ENCODE results near the gene ARHGAP45.
"Not testable (repeated sequence)": the region's sequence is repeated elsewhere in the genome, so short reads cannot be mapped to it uniquely, and the experiment has no call there.

The ARHGAP45 gene

GRCh38 chr19:1066748-1067340 lies at the start of gene ARHGAP45:
Gene ARHGAP45 (plus strand): TSS chr19:1067167. CDS start chr19:1067406, 239 bp downstream.
- DNase-seq, result peak; percentile 85 to 88

GRCh38 chr19:1017906-1018305 lies 49.1 kb upstream of the ARHGAP45 start:
- no peak for DNase-seq

- no peak for DNase-seq
Observed at GRCh38 chr19:1018393-1018792, 48.6 kb upstream of the ARHGAP45 start.

- DNase-seq, result no peak
Observed at GRCh38 chr19:1018932-1019615, 47.9 kb upstream of the ARHGAP45 start.

- no peak for DNase-seq
Observed at GRCh38 chr19:1019616-1019961, 47.4 kb upstream of the ARHGAP45 start.

GRCh38 chr19:1019980-1020867 lies 46.7 kb upstream of the ARHGAP45 start:
- DNase-seq, result no peak

GRCh38 chr19:1020868-1021425 lies 46.0 kb upstream of the ARHGAP45 start, which contains the start of gene TMEM259:
Gene TMEM259 (minus strand): TSS chr19:1021123. CDS start chr19:1020996, 127 bp downstream.
- DNase-seq, result peak; percentile 97 to 98

- not testable (repeated sequence) for DNase-seq
Observed at GRCh38 chr19:1023883-1024188, 43.1 kb upstream of the ARHGAP45 start.

GRCh38 chr19:1025080-1025479 lies 41.9 kb upstream of the ARHGAP45 start:
- DNase-seq, result not testable (repeated sequence)

GRCh38 chr19:1025960-1026782 lies 40.8 kb upstream of the ARHGAP45 start, which contains the start of gene CNN2:
Gene CNN2 (plus strand): TSS chr19:1026608. CDS start chr19:1026662, 54 bp downstream.
- peak; percentile 49 to 62 for DNase-seq

GRCh38 chr19:1026783-1027649 lies 40.0 kb upstream of the ARHGAP45 start:
- DNase-seq, result peak; percentile 35 to 40

- DNase-seq, result peak in 1 of 2 donors; percentile 26
Observed at GRCh38 chr19:1027650-1028061, 39.3 kb upstream of the ARHGAP45 start.

GRCh38 chr19:1028062-1028926 lies 38.7 kb upstream of the ARHGAP45 start:
- peak; percentile 65 to 71 for DNase-seq

- DNase-seq, result no peak
Observed at GRCh38 chr19:1032264-1032867, 34.6 kb upstream of the ARHGAP45 start.

- no peak for DNase-seq
Observed at GRCh38 chr19:1035998-1036621, 30.9 kb upstream of the ARHGAP45 start.

GRCh38 chr19:1037621-1038064 lies 29.3 kb upstream of the ARHGAP45 start:
- no peak for DNase-seq

- DNase-seq, result no peak
Observed at GRCh38 chr19:1038978-1039645, 27.9 kb upstream of the ARHGAP45 start.

- peak; percentile 98 to 99 for DNase-seq
Observed at GRCh38 chr19:1039646-1040475, 27.1 kb upstream of the ARHGAP45 start, which contains the start of gene ABCA7. Gene ABCA7 (plus strand): TSS chr19:1040107. CDS start chr19:1041362, 1,255 bp downstream.

All from CD4-positive, alpha-beta T cell treated with Interleukin-4 for 1 hour (primary cell).